Measurements from ENCODE around the gene SLC24A4. TPM values are rescaled to one million over a fixed set of nuclear protein-coding genes. Genes with fewer than 3 reads are reported as not detected.

Gene SLC24A4
- total and polyA plus RNA-seq, 2 of the 4 experiments (the other 2 are of a cell fraction) = not detected

DNA sequence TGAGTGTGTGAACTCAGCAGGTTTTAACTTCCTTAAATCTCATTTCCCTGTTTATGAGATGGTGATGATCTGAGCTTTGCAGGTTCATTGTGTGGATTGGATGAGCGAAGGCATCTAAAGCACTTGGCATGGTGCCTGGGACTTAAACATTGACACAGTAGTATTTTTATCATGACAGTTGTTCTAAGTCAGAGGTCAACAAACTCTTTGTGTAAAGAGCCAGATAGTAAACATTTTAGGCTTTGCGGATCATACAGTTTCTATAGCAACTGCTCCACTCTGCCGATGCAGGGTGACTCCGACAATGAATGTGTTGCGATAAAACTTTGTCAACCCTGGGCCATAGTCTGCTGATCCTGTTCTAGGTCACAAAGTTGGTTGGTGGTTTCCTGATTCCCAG lies 25.2 kb downstream of the SLC24A4 start:
- H4K8ac ChIP-seq (ENCODE audit: low read depth in 2 of 2, low read length in 2 of 2) = no peak overlapping the region
- no peaks in the 10 kb centered on the region for H3K36me3 ChIP-seq (ENCODE audit: control insufficient read depth, insufficient read depth, low read length)
- in situ Hi-C loops (cut with MboI; ENCODE audit: low sequenced_read_pairs) = no loop called here
- H3K27ac ChIP-seq (ENCODE audit: insufficient read depth, low read length) = no peak overlapping the region
- H3K56ac ChIP-seq (ENCODE audit: extremely low read depth, insufficient read depth, low read length) = no peak overlapping the region
- no peaks in the 10 kb centered on the region for H4K20me1 ChIP-seq (ENCODE audit: insufficient read depth, low read length)
- H3K4me1 ChIP-seq (ENCODE audit: control insufficient read depth, insufficient read depth, low read length) = no peaks in the 10 kb centered on the region
- no peak overlapping the region for H2BK5ac ChIP-seq (ENCODE audit: low read depth, low read length, poor library complexity, severe bottlenecking)
- H3K18ac ChIP-seq (ENCODE audit: low read depth, low read length) = no peak overlapping the region
- WGBS, 2 experiments (ENCODE audit: extremely low coverage in 2 of 2, insufficient read length in 1 of 2) = 17% methylated on average over 3 of the region's 5 CpGs; no CpG with 5 or more reads in 1 of the 2 experiments
- no peak overlapping the region for H3K23ac ChIP-seq (ENCODE audit: low read depth, low read length)
- H2BK120ac ChIP-seq (ENCODE audit: low read depth, low read length) = no peak overlapping the region
- H2AK5ac ChIP-seq (ENCODE audit: low read depth, low read length) = no peak overlapping the region
- H2BK20ac ChIP-seq (ENCODE audit: low read depth, low read length) = no peak overlapping the region
- no peak overlapping the region for H2AFZ ChIP-seq (replicated peaks; ENCODE audit: low read length, poor library complexity)
- no peak overlapping the region for H2AK9ac ChIP-seq (replicated peaks; ENCODE audit: low read depth, low read length, poor library complexity)
- CTCF ChIA-PET = no interaction called here
- H3K79me1 ChIP-seq (ENCODE audit: low read depth in 1 of 2, low read length in 2 of 2) = no peaks in the 10 kb centered on the region
- ATAC-seq (ENCODE audit: low read depth) = no peak
- no peak overlapping the region for H3K14ac ChIP-seq (replicated peaks; ENCODE audit: low read depth, low read length)
- peaks cover 36% of the 10 kb centered on the region for H3K27me3 ChIP-seq (ENCODE audit: control insufficient read depth, insufficient read depth, low read length)
- dilution Hi-C loops (cut with HindIII; ENCODE audit: low sequenced_read_pairs, unreplicated experiment) = no loop called here
- intact Hi-C loops (cut with micrococcal nuclease) = no loop called here
- DNase-seq = no peak
- H2BK15ac ChIP-seq (ENCODE audit: low read depth, low read length) = no peak overlapping the region
- H3K4me3 ChIP-seq (ENCODE audit: insufficient read depth, low read depth, low read length) = no peak overlapping the region
- no TSS peak for BruUV-seq (replicated peaks)
- H3K9me3 ChIP-seq (ENCODE audit: control insufficient read depth, insufficient read depth, low read length) = no peaks in the 10 kb centered on the region
- H4K5ac ChIP-seq (ENCODE audit: low read depth, low read length) = no peak overlapping the region
- H3K9ac ChIP-seq (ENCODE audit: low read depth, low read length) = no peak overlapping the region
- no peak overlapping the region for H3K4me2 ChIP-seq (ENCODE audit: low read depth, low read length)
- H3K4ac ChIP-seq (ENCODE audit: low read depth, low read length) = no peak overlapping the region
- TF ChIP-seq CHD1 (IDR thresholded peaks at IDR 0.05; ENCODE audit: low read depth, low read length) (no peak), RFX5 (IDR thresholded peaks at IDR 0.05; ENCODE audit: low read depth, low read length) (no peak)
- H3K9me1 ChIP-seq (ENCODE audit: insufficient read depth, low read length) = no peaks in the 10 kb centered on the region
- POLR2A ChIA-PET (ENCODE audit: unreplicated experiment) = no interaction called here
- no peak overlapping the region for H4K91ac ChIP-seq (ENCODE audit: insufficient read depth, low read depth, low read length)

All from IMR-90 (cell line).